ENCODE measurements around the gene THUMPD3.
A peak's percentile ranks its signal among the peaks of the same experiment; 100 is the strongest.

The THUMPD3 gene

DNA sequence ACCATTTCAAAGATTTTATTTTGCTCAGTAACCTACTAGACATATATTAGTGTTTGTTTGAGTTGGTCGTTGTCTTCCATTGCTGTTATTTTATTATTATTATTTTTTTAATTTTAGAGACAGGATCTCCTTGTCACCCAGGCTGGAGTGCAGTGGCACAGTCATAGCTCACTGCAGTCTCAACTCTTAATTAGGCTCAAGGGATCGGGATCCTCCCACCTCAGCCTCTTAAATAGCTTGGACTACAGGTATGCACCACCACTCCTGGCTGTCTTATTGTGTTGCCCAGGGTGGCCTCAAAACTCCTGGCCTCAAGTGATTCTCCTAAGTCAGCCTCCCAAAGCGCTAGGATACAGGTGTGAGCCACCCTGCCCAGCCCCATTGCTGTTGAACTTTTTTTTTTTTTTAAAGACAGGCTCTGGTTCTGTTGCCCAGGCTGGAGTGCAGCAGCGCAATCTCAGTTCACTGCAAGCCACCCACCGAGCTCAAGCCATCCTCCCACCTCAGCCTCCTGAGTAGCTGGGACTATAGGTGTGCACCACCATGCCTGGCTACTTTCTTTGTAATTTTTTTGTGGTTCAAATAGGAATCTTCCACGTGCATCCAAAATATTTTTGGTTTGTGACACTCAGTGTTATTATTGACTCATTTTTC lies 52.8 kb downstream of the THUMPD3 start:
- TF ChIP-seq CREB1 (IDR thresholded peaks at IDR 0.05; ENCODE audit: low read depth) (no peak), NFIC (IDR thresholded peaks at IDR 0.05) (no peak), FOXM1 (IDR thresholded peaks at IDR 0.05; ENCODE audit: borderline replicate concordance, low read depth) (no peak), TAF1 (IDR thresholded peaks at IDR 0.05; ENCODE audit: low read depth) (no peak), RAD21 (IDR thresholded peaks at IDR 0.05; ENCODE audit: low read depth) (no peak), CEBPB (IDR thresholded peaks at IDR 0.05) (no peak), EP300 (IDR thresholded peaks at IDR 0.05; ENCODE audit: borderline replicate concordance) (no peak), YY1 (IDR thresholded peaks at IDR 0.05; ENCODE audit: low read depth) (no peak)
- TF ChIP-seq, protein P1, sequence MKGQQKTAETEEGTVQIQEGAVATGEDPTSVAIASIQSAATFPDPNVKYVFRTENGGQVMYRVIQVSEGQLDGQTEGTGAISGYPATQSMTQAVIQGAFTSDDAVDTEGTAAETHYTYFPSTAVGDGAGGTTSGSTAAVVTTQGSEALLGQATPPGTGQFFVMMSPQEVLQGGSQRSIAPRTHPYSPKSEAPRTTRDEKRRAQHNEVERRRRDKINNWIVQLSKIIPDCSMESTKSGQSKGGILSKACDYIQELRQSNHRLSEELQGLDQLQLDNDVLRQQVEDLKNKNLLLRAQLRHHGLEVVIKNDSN (IDR thresholded peaks at IDR 0.05) = no peak
- TF ChIP-seq, protein P2, sequence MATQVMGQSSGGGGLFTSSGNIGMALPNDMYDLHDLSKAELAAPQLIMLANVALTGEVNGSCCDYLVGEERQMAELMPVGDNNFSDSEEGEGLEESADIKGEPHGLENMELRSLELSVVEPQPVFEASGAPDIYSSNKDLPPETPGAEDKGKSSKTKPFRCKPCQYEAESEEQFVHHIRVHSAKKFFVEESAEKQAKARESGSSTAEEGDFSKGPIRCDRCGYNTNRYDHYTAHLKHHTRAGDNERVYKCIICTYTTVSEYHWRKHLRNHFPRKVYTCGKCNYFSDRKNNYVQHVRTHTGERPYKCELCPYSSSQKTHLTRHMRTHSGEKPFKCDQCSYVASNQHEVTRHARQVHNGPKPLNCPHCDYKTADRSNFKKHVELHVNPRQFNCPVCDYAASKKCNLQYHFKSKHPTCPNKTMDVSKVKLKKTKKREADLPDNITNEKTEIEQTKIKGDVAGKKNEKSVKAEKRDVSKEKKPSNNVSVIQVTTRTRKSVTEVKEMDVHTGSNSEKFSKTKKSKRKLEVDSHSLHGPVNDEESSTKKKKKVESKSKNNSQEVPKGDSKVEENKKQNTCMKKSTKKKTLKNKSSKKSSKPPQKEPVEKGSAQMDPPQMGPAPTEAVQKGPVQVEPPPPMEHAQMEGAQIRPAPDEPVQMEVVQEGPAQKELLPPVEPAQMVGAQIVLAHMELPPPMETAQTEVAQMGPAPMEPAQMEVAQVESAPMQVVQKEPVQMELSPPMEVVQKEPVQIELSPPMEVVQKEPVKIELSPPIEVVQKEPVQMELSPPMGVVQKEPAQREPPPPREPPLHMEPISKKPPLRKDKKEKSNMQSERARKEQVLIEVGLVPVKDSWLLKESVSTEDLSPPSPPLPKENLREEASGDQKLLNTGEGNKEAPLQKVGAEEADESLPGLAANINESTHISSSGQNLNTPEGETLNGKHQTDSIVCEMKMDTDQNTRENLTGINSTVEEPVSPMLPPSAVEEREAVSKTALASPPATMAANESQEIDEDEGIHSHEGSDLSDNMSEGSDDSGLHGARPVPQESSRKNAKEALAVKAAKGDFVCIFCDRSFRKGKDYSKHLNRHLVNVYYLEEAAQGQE (IDR thresholded peaks at IDR 0.05; ENCODE audit: low read depth) = no peak

DNA sequence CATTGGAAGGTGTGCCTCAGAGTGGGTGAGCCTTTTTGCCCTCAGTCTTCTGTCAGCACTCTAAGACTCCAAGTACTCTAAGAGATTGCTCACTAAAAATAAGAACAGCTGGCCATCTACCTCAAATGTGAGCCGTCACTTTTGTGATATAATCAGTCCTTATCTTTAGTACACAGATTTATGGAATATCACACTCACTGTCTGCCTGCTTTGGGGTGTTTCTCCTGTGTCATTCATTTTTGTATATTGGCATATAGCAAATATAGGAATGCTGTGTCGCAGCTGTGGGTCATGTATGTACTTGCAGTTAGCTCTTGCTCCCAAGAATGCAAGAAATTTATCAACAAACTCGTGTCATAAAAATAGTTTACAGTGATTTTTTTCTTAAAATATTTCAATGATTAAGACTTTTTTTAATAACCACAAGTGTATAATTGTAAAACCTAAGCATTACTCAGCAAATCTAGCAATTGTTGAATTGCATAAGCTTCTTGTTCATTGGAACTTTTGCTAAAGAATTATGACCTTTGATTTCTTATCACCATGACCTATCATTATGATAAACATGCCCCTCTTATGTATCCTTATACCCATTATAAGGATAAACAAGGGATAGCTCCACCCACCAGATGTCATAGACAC lies 53.4 kb downstream of the THUMPD3 start:
- TF ChIP-seq FOXM1 (IDR thresholded peaks at IDR 0.05; ENCODE audit: borderline replicate concordance, low read depth) (no peak), EGR1 (IDR thresholded peaks at IDR 0.05) (no peak), RAD21 (IDR thresholded peaks at IDR 0.05; ENCODE audit: low read depth) (no peak), NFIC (IDR thresholded peaks at IDR 0.05) (no peak), TAF1 (IDR thresholded peaks at IDR 0.05; ENCODE audit: low read depth) (no peak), TEAD4 (IDR thresholded peaks at IDR 0.05) (no peak), TCF12 (IDR thresholded peaks at IDR 0.05; ENCODE audit: low read depth) (no peak), CREB1 (IDR thresholded peaks at IDR 0.05; ENCODE audit: low read depth) (no peak)
- TF ChIP-seq, protein P3, sequence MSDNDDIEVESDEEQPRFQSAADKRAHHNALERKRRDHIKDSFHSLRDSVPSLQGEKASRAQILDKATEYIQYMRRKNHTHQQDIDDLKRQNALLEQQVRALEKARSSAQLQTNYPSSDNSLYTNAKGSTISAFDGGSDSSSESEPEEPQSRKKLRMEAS (IDR thresholded peaks at IDR 0.05) = no peak
- TF ChIP-seq, protein P2 (IDR thresholded peaks at IDR 0.05; ENCODE audit: low read depth) = no peak
- TF ChIP-seq, protein P1 (IDR thresholded peaks at IDR 0.05) = no peak

DNA sequence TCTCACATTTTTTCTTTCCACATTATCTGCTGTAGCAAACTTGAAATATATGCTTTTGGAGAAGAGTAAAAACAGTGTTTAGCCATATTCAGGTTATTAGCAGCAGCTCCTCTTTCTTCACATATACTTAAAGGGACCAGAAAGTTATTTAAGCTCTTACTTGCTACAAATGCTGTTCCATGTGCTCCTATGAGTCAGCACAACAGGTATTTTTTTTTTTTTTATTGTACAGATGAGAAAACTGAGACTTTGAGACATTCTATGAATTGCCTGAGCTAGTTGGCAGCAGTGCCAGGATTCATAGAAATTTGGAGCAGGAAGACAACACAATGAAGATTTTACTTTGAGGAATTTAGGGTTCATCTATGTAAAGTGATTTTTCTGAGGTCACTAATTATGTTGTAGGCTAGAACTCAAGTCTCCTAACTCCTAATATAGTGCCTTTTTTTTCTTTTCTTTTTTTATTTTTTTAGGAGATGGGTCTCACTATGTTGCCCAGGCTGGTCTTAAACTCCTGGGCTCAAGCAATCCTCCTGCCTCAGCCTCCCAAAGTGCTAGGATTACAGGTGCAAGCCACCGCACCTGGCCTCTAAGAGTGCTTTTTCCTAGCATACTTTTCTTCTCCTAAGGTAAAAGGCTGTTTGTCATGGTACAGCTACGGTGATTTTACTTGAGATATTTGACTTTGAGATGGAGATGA lies 58.1 kb downstream of the THUMPD3 start:
- 0 out of 2 replicates have a peak, but pooled peaks have one; percentile 9 for TF ChIP-seq TEAD4 (IDR thresholded peaks at IDR 0.05)
- TF ChIP-seq, protein P3 (IDR thresholded peaks at IDR 0.05) = peak; percentile 55; the same call in 1 of the 2 replicates
- no peak for TF ChIP-seq ZBTB7A (IDR thresholded peaks at IDR 0.05; ENCODE audit: low read depth)

DNA sequence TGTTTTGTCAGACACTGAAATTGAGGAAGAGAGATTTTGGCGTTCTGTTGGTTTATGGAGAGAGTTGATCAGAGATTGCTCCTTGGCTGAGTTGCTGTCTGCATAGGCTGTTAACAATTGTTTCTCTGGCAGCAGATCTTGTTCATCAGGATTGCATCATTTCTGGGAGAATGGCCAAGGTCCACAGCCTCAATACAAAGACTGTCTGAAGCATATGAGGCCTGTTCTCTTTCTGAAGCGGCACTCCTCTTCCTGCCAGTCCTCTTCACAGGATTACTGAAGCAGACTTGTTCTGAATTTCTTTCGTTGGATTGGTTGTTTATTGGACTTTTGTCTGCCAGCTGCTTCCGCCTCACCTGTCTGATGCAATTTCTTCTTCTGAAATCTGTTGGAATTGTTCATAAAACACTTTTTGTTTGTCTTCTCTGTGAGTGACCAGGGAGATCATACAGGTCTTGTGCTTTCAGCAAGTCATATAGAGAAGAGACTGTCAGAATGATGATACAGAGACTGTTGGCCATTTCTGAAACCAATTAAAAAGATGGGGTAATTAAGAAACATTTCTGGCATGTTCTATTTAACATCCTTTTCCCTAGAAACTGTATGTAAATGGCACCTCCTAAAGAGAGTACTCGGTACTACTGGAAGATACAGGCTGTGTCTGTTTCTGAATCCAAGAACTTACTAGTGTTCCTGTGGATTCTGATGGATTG lies 60.0 kb downstream of the THUMPD3 start:
- TF ChIP-seq RAD21 (IDR thresholded peaks at IDR 0.05; ENCODE audit: low read depth) (peak; percentile 53; the same call in 1 of the 2 replicates), EP300 (IDR thresholded peaks at IDR 0.05; ENCODE audit: borderline replicate concordance) (peak; percentile 63; the same call in 1 of the 2 replicates), EGR1 (IDR thresholded peaks at IDR 0.05) (no peak), FOXM1 (IDR thresholded peaks at IDR 0.05; ENCODE audit: borderline replicate concordance, low read depth) (peak; percentile 18; the same call in 1 of the 2 replicates), TEAD4 (IDR thresholded peaks at IDR 0.05) (peak; percentile 48; the same call in 1 of the 2 replicates), YY1 (IDR thresholded peaks at IDR 0.05; ENCODE audit: low read depth) (no peak; the same call in 1 of the 2 replicates), TAF1 (IDR thresholded peaks at IDR 0.05; ENCODE audit: low read depth) (no peak), ZBTB7A (IDR thresholded peaks at IDR 0.05; ENCODE audit: low read depth) (no peak), CREB1 (IDR thresholded peaks at IDR 0.05; ENCODE audit: low read depth) (no peak), TCF12 (IDR thresholded peaks at IDR 0.05; ENCODE audit: low read depth) (peak; percentile 77), CEBPB (IDR thresholded peaks at IDR 0.05) (peak; percentile 98), NFIC (IDR thresholded peaks at IDR 0.05) (peak; percentile 95)
- TF ChIP-seq, protein P3 (IDR thresholded peaks at IDR 0.05) = peak; percentile 42; the same call in 1 of the 2 replicates
- TF ChIP-seq, protein P2 (IDR thresholded peaks at IDR 0.05; ENCODE audit: low read depth) = no peak
- TF ChIP-seq, protein P1 (IDR thresholded peaks at IDR 0.05) = 0 out of 2 replicates have a peak, but pooled peaks have one; percentile 13

All from Ishikawa (cell line).